Endothelial cell of umbilical vein (primary cell): Measurements from ENCODE around the gene NPHS1.

Experiments used
- EZH2 ChIP-seq: IDR thresholded peaks from 2 replicates; pipeline ENCODE4 v1.6.1; 2012; ENCODE audit warnings: borderline replicate concordance, low read depth, mild to moderate bottlenecking, moderate library complexity, low read length, inconsistent platforms; ENCODE audit not compliant: severe bottlenecking
- GATA2 ChIP-seq: IDR thresholded peaks from 2 replicates; pipeline ENCODE4 v1.7.0; 2011; ENCODE audit warnings: low read depth, mild to moderate bottlenecking, moderate library complexity, mixed read lengths, low read length; ENCODE audit not compliant: insufficient read length, insufficient read depth
- JUN ChIP-seq: IDR thresholded peaks from 2 replicates; pipeline ENCODE4 v1.6.1; 2011; ENCODE audit warnings: borderline replicate concordance, low read depth; ENCODE audit not compliant: insufficient read length, insufficient read depth
- MYC ChIP-seq: IDR thresholded peaks from one replicate; pipeline ENCODE4 v1.6.1; 2011; ENCODE audit warnings: mild to moderate bottlenecking, low read depth, low read length
- POLR2A ChIP-seq: IDR thresholded peaks from 2 replicates; pipeline ENCODE4 v1.6.1; 2012; ENCODE audit warnings: low read depth, mild to moderate bottlenecking, control low read depth, low read length
- POLR2AphosphoS5 ChIP-seq: IDR thresholded peaks from 2 replicates; pipeline ENCODE4 v1.6.1; 2012; ENCODE audit warnings: low read depth, mild to moderate bottlenecking, control low read depth, low read length, moderate library complexity; ENCODE audit not compliant: insufficient read depth
- TF ChIP-seq, protein P1 (sequence below), 2 donors: IDR thresholded peaks; 1 replicate in 1 of 2; 2 replicates in 1 of 2; pipeline ENCODE4 v1.5.1; 2011; ENCODE audit warnings: low read length in 2 of 2, mild to moderate bottlenecking in 2 of 2, moderate library complexity in 2 of 2, control low read depth in 1 of 2, inconsistent platforms in 1 of 2, low read depth in 1 of 2; ENCODE audit not compliant: insufficient read depth in 1 of 2; ENCODE audit errors: extremely low read depth in 1 of 2
- TF ChIP-seq, protein P2 (sequence below): IDR thresholded peaks from 2 replicates; pipeline ENCODE4 v1.6.1; 2011; ENCODE audit not compliant: insufficient read depth, insufficient read length

DNA sequence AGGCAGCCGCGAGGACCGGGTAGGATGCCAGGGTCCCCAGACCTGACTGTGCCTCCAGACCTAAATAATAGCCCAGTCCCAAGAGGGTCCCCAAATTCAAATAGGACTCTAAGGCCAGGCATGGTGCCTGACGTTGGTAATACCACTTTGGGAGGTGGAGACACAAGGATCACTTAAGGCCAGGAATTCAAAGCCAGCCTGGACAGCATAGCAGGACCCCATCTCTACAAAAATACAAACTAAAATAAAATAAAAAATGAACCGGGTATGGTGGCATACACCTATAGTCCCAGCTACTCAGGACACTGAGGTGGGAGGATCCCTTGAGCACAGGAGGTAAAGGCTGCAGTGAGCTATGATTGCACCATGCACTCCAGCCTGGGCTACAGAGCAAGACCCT, 10.7 kb upstream of the NPHS1 start:
- TF ChIP-seq MYC, result no peak
- TF ChIP-seq, protein P1, sequence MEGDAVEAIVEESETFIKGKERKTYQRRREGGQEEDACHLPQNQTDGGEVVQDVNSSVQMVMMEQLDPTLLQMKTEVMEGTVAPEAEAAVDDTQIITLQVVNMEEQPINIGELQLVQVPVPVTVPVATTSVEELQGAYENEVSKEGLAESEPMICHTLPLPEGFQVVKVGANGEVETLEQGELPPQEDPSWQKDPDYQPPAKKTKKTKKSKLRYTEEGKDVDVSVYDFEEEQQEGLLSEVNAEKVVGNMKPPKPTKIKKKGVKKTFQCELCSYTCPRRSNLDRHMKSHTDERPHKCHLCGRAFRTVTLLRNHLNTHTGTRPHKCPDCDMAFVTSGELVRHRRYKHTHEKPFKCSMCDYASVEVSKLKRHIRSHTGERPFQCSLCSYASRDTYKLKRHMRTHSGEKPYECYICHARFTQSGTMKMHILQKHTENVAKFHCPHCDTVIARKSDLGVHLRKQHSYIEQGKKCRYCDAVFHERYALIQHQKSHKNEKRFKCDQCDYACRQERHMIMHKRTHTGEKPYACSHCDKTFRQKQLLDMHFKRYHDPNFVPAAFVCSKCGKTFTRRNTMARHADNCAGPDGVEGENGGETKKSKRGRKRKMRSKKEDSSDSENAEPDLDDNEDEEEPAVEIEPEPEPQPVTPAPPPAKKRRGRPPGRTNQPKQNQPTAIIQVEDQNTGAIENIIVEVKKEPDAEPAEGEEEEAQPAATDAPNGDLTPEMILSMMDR (IDR thresholded peaks at IDR 0.05; ENCODE audit: extremely low read depth in 1 of 2, insufficient read depth in 1 of 2, low read depth in 1 of 2, low read length in 2 of 2), result no peak
- TF ChIP-seq, protein P2, sequence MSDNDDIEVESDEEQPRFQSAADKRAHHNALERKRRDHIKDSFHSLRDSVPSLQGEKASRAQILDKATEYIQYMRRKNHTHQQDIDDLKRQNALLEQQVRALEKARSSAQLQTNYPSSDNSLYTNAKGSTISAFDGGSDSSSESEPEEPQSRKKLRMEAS, result no peak
- TF ChIP-seq POLR2A, result no peak
- no peak for TF ChIP-seq GATA2
- no peak for TF ChIP-seq POLR2AphosphoS5
- no peak for TF ChIP-seq EZH2
- no peak for TF ChIP-seq JUN
